GM18873 (cell line): ENCODE results near the gene CTNNA2.

Experiments used
- ATAC-seq: cut with Tn5 transposase; IDR thresholded peaks from one replicate; pipeline ENCODE4 v1.9.1; 2021; ENCODE audit warnings: mild to moderate bottlenecking, moderate library complexity, moderate number of reproducible peaks; ENCODE audit not compliant: unreplicated experiment, low FRiP score

The CTNNA2 gene

GRCh38 chr2:80300346-80300745 lies 787.5 kb downstream of the CTNNA2 start:
- ATAC-seq: no peak

GRCh38 chr2:80300954-80301353 lies 788.1 kb downstream of the CTNNA2 start:
- no peak for ATAC-seq

GRCh38 chr2:80302001-80302313 lies 789.1 kb downstream of the CTNNA2 start:
- ATAC-seq: no peak

GRCh38 chr2:80302314-80303005 lies 789.6 kb downstream of the CTNNA2 start:
- ATAC-seq: no peak

GRCh38 chr2:80303006-80303908 lies 790.4 kb downstream of the CTNNA2 start:
- no peak for ATAC-seq

GRCh38 chr2:80303909-80304837 lies 791.3 kb downstream of the CTNNA2 start, which contains the start of gene LRRTM1:
TSS of gene LRRTM1 (minus strand) at chr2:80304752. CDS start at chr2:80303819, 933 bp downstream.
- no peak for ATAC-seq

- ATAC-seq: no peak
Observed at GRCh38 chr2:80311304-80311703, 798.5 kb downstream of the CTNNA2 start.

- no peak for ATAC-seq
Observed at GRCh38 chr2:80312282-80312839, 799.5 kb downstream of the CTNNA2 start.

GRCh38 chr2:80322311-80322920 lies 809.6 kb downstream of the CTNNA2 start:
- no peak for ATAC-seq

GRCh38 chr2:80322958-80323357 lies 810.1 kb downstream of the CTNNA2 start:
- no peak for ATAC-seq

GRCh38 chr2:80323610-80324009 lies 810.8 kb downstream of the CTNNA2 start:
- ATAC-seq: no peak

- no peak for ATAC-seq
Observed at GRCh38 chr2:80324525-80324924, 811.7 kb downstream of the CTNNA2 start.

- ATAC-seq: no peak
Observed at GRCh38 chr2:80326214-80326613, 813.4 kb downstream of the CTNNA2 start.

- no peak for ATAC-seq
Observed at GRCh38 chr2:80326861-80327260, 814.0 kb downstream of the CTNNA2 start.

GRCh38 chr2:80328159-80328571 lies 815.3 kb downstream of the CTNNA2 start:
- ATAC-seq: no peak

- no peak for ATAC-seq
Observed at GRCh38 chr2:80329491-80329890, 816.6 kb downstream of the CTNNA2 start.

GRCh38 chr2:80330527-80331450 lies 817.9 kb downstream of the CTNNA2 start:
- ATAC-seq: no peak

- ATAC-seq: no peak
Observed at GRCh38 chr2:80333886-80334285, 821.0 kb downstream of the CTNNA2 start.

- no peak for ATAC-seq
Observed at GRCh38 chr2:80335411-80335810, 822.6 kb downstream of the CTNNA2 start.
